GM23248 (cell line): ENCODE results near the gene FAM210A. TPM values are rescaled to one million over a fixed set of nuclear protein-coding genes. Genes with fewer than 3 reads are reported as not detected.

Experiments
- DNase-seq: peaks from one replicate; pipeline ENCODE4 v3.0.0-alpha.2; 2015
- H2AFZ ChIP-seq: fragments of 200-600 bp; sonication (generic); 2 replicates; pipeline ENCODE4 v1.6.1; 2016; ENCODE audit warnings: antibody characterized with exemption
- H3F3A ChIP-seq: fragments of 200-600 bp; sonication (generic); 2 replicates; pipeline ENCODE4 v1.6.1; 2016; ENCODE audit warnings: mild to moderate bottlenecking, antibody characterized with exemption, mixed run types; ENCODE audit not compliant: insufficient read depth
- H3K27ac ChIP-seq: fragments of 200-600 bp; sonication (generic); 2 replicates; pipeline ENCODE4 v1.5.1; 2016; ENCODE audit warnings: mild to moderate bottlenecking
- H3K27me3 ChIP-seq: fragments of 200-600 bp; sonication (generic); replicated peaks from 2 replicates; pipeline ENCODE4 v1.6.1; 2016; ENCODE audit warnings: mild to moderate bottlenecking; ENCODE audit not compliant: insufficient read depth
- H3K36me3 ChIP-seq: fragments of 200-600 bp; sonication (generic); 2 replicates; pipeline ENCODE4 v1.6.1; 2016; ENCODE audit warnings: low read depth, mild to moderate bottlenecking
- H3K4me1 ChIP-seq: fragments of 200-600 bp; sonication (generic); 2 replicates; pipeline ENCODE4 v1.6.1; 2016; ENCODE audit warnings: mild to moderate bottlenecking; ENCODE audit not compliant: insufficient read depth
- H3K4me2 ChIP-seq: fragments of 200-600 bp; sonication (generic); one replicate; pipeline ENCODE4 v1.6.1; 2016; ENCODE audit warnings: mild to moderate bottlenecking; ENCODE audit not compliant: unreplicated experiment
- H3K4me3 ChIP-seq: fragments of 200-600 bp; sonication (generic); 2 replicates; pipeline ENCODE4 v1.5.1; 2016; ENCODE audit warnings: mild to moderate bottlenecking
- H3K79me2 ChIP-seq: fragments of 200-600 bp; sonication (generic); 2 replicates; pipeline ENCODE4 v1.6.1; 2016; ENCODE audit warnings: mild to moderate bottlenecking; ENCODE audit not compliant: insufficient read depth
- H3K9ac ChIP-seq: fragments of 200-600 bp; sonication (generic); 2 replicates; pipeline ENCODE4 v1.6.1; 2016; ENCODE audit warnings: mild to moderate bottlenecking
- H3K9me2 ChIP-seq: fragments of 200-600 bp; sonication (generic); 2 replicates; pipeline ENCODE4 v1.6.1; 2016; ENCODE audit warnings: mixed run types, mild to moderate bottlenecking, moderate library complexity; ENCODE audit not compliant: insufficient read depth
- H3K9me3 ChIP-seq: fragments of 200-600 bp; sonication (generic); one replicate; pipeline ENCODE4 v1.6.1; 2017; ENCODE audit warnings: low read depth
- H4K20me1 ChIP-seq: fragments of 200-600 bp; sonication (generic); 2 replicates; pipeline ENCODE4 v1.6.0; 2016; ENCODE audit not compliant: insufficient read depth
- EZH2 ChIP-seq: fragments of 200-600 bp; sonication (generic); IDR thresholded peaks from 2 replicates; pipeline ENCODE4 v1.6.1; 2018; ENCODE audit warnings: antibody characterized with exemption, mild to moderate bottlenecking; ENCODE audit not compliant: insufficient read depth, poor library complexity, severe bottlenecking
- EZH2phosphoT487 ChIP-seq: fragments of 200-600 bp; sonication (generic); IDR thresholded peaks from 2 replicates; pipeline ENCODE4 v1.6.1; 2018; ENCODE audit warnings: antibody characterized with exemption, moderate library complexity, mild to moderate bottlenecking, low read depth; ENCODE audit not compliant: insufficient read depth
- WGBS, 2 experiments: methylation state at CpG; one replicate each; pipeline ENCODE4 v1.1.6; 2015 to 2017; ENCODE audit warnings: low lambda C conversion rate in 2 of 2, low coverage in 1 of 2; ENCODE audit errors: missing lambda C conversion rate in 2 of 2; 5-methylcytosine and 5-hydroxymethylcytosine counted together
- in situ Hi-C: fragments of 300-500 bp; cut with MboI; formaldehyde crosslinking; loops from 2 replicates; pipeline ENCODE4 v1.15.0; 2020
- polyA plus RNA-seq: library from polyadenylated mRNA; unstranded; fragments of >200 nt; fragmentation: Nextera tagmentation; extraction: Ambion mirVana; gene quantifications from 2 replicates; pipeline ENCODE4 v1.2.1, GENCODE V29; 2016
- total RNA-seq: library from RNA; depleted of rRNA; stranded (reverse); fragments of >200 nt; shearing (Covaris generic); gene quantifications from 2 replicates; pipeline ENCODE4 v1.2.3, GENCODE V29; 2014

The FAM210A gene
- total and polyA plus RNA-seq, 2 experiments from 2014 or later: 14.2 to 24.9 TPM

- no peaks in the 10 kb centered on the region for H3K27me3 ChIP-seq
- no peak overlapping the region for H3K27ac ChIP-seq
- in situ Hi-C loops: loop anchor here (25.0 kb wide), 1 partner anchor 910 kb away; no protein-coding TSS in a partner anchor
- H3K4me1 ChIP-seq: no peaks in the 10 kb centered on the region
- H3K36me3 ChIP-seq: no peaks in the 10 kb centered on the region
- TF ChIP-seq EZH2phosphoT487: no peak
- DNase-seq: no peak
- H3K9me3 ChIP-seq: no peaks in the 10 kb centered on the region
- no peak overlapping the region for H3K4me2 ChIP-seq
- H4K20me1 ChIP-seq: no peaks in the 10 kb centered on the region
- H3K9ac ChIP-seq: no peak overlapping the region
- H3K4me3 ChIP-seq: no peak overlapping the region
- no peaks in the 10 kb centered on the region for H3K9me2 ChIP-seq
- no peaks in the 10 kb centered on the region for H3F3A ChIP-seq
- no peak overlapping the region for H2AFZ ChIP-seq
- no peaks in the 10 kb centered on the region for H3K79me2 ChIP-seq
- WGBS, 2 experiments: 75 to 81% methylated on average over 4 of the region's 4 CpGs
Measured at GRCh38 chr18:13647761-13648160, 78.6 kb downstream of the FAM210A start.

- Histone ChIP-seq H3K9me2 (no peaks in the 10 kb centered on the region), H3F3A (no peaks in the 10 kb centered on the region), H3K4me1 (no peaks in the 10 kb centered on the region), H3K4me2 (no peak overlapping the region), H2AFZ (no peak overlapping the region), H3K79me2 (no peaks in the 10 kb centered on the region), H3K9me3 (no peaks in the 10 kb centered on the region), H3K36me3 (no peaks in the 10 kb centered on the region), H4K20me1 (no peaks in the 10 kb centered on the region), H3K27ac (no peak overlapping the region), H3K4me3 (no peak overlapping the region), H3K27me3 (no peaks in the 10 kb centered on the region), H3K9ac (no peak overlapping the region)
- in situ Hi-C loops: loop anchor here (25.0 kb wide), 1 partner anchor 909 kb away; no protein-coding TSS in a partner anchor
- WGBS, 2 experiments: 43 to 51% methylated on average over 4 of the region's 4 CpGs
- DNase-seq: no peak
- TF ChIP-seq EZH2 (no peak), EZH2phosphoT487 (no peak)
Measured at GRCh38 chr18:13646633-13647032, 79.7 kb downstream of the FAM210A start.

GRCh38 chr18:13645093-13645492 lies 81.3 kb downstream of the FAM210A start:
- Histone ChIP-seq H3K9me3 (no peaks in the 10 kb centered on the region), H2AFZ (no peak overlapping the region), H3K9me2 (no peaks in the 10 kb centered on the region), H3K9ac (no peak overlapping the region), H4K20me1 (no peaks in the 10 kb centered on the region), H3F3A (no peaks in the 10 kb centered on the region), H3K27me3 (no peaks in the 10 kb centered on the region), H3K27ac (no peak overlapping the region), H3K4me2 (no peak overlapping the region), H3K79me2 (no peaks in the 10 kb centered on the region), H3K4me1 (no peaks in the 10 kb centered on the region), H3K36me3 (no peaks in the 10 kb centered on the region), H3K4me3 (no peak overlapping the region)
- no peak for DNase-seq
- no peak for TF ChIP-seq EZH2
- no peak for TF ChIP-seq EZH2phosphoT487
- in situ Hi-C loops: loop anchor here (25.0 kb wide), 1 partner anchor 908 kb away; no protein-coding TSS in a partner anchor
- 67 to 71% methylated on average over 16 of the region's 16 CpGs for WGBS, 2 experiments

- no peaks in the 10 kb centered on the region for H3K9me3 ChIP-seq
- H3K27ac ChIP-seq: no peak overlapping the region
- no peaks in the 10 kb centered on the region for H3K79me2 ChIP-seq
- no peak for DNase-seq
- no peak overlapping the region for H2AFZ ChIP-seq
- H3K4me3 ChIP-seq: no peak overlapping the region
- H3K4me2 ChIP-seq: no peak overlapping the region
- H3K27me3 ChIP-seq: no peaks in the 10 kb centered on the region
- H3K4me1 ChIP-seq: no peaks in the 10 kb centered on the region
- no peaks in the 10 kb centered on the region for H4K20me1 ChIP-seq
- 75 to 86% methylated on average over 11 to 16 of the region's 16 CpGs for WGBS, 2 experiments
- no peaks in the 10 kb centered on the region for H3K9me2 ChIP-seq
- no peak for TF ChIP-seq EZH2
- TF ChIP-seq EZH2phosphoT487: no peak
- no peaks in the 10 kb centered on the region for H3F3A ChIP-seq
- no peaks in the 10 kb centered on the region for H3K36me3 ChIP-seq
- H3K9ac ChIP-seq: no peak overlapping the region
- in situ Hi-C loops: loop anchor here (25.0 kb wide), 1 partner anchor 906 kb away; no protein-coding TSS in a partner anchor
Measured at GRCh38 chr18:13643261-13643751, 83.1 kb downstream of the FAM210A start.

GRCh38 chr18:13642440-13642827 lies 83.9 kb downstream of the FAM210A start:
- Histone ChIP-seq H3K4me1 (no peaks in the 10 kb centered on the region), H3K9me2 (no peaks in the 10 kb centered on the region), H3K27ac (no peak overlapping the region), H3K36me3 (no peaks in the 10 kb centered on the region), H3K79me2 (no peaks in the 10 kb centered on the region), H3F3A (no peaks in the 10 kb centered on the region), H3K4me3 (no peak overlapping the region), H3K9me3 (no peaks in the 10 kb centered on the region), H4K20me1 (no peaks in the 10 kb centered on the region), H3K9ac (no peak overlapping the region), H3K27me3 (no peaks in the 10 kb centered on the region), H2AFZ (no peak overlapping the region), H3K4me2 (no peak overlapping the region)
- TF ChIP-seq EZH2 (no peak), EZH2phosphoT487 (no peak)
- DNase-seq: no peak
- in situ Hi-C loops: loop anchor here (25.0 kb wide), 1 partner anchor 905 kb away; no protein-coding TSS in a partner anchor
- 73 to 89% methylated on average over 12 to 15 of the region's 15 CpGs for WGBS, 2 experiments
